Mesenchymal stem cell (in vitro differentiated cells and primary cell): ENCODE measurements around the gene GLIPR1.
"Not testable (repeated sequence)": the region's sequence is repeated elsewhere in the genome, so short reads cannot be mapped to it uniquely, and the experiment has no call there.

ENCODE experiments used
- DNase-seq: peaks from one replicate; pipeline ENCODE4 v3.0.0-alpha.2; 2013
- H2AFZ ChIP-seq: one replicate; pipeline ENCODE4 v1.6.1; 2013; ENCODE audit warnings: low read depth, mild to moderate bottlenecking, control low read depth, inconsistent platforms, low read length, moderate library complexity
- H2AK5ac ChIP-seq: 2 replicates; pipeline ENCODE4 v1.6.1; 2013; ENCODE audit warnings: low read length, moderate library complexity, mild to moderate bottlenecking, inconsistent platforms; ENCODE audit not compliant: severe bottlenecking
- H2BK120ac ChIP-seq: one replicate; pipeline ENCODE4 v1.6.1; 2013; ENCODE audit warnings: low read depth, mild to moderate bottlenecking, inconsistent platforms, low read length, moderate library complexity
- H2BK12ac ChIP-seq, 2 experiments: one replicate each; pipeline ENCODE4 v1.6.1; 2013; ENCODE audit warnings: inconsistent platforms in 2 of 2, low read length in 2 of 2, mild to moderate bottlenecking in 2 of 2, moderate library complexity in 2 of 2, control low read depth in 1 of 2
- H2BK15ac ChIP-seq: one replicate; pipeline ENCODE4 v1.6.1; 2013; ENCODE audit warnings: mild to moderate bottlenecking, low read depth, inconsistent platforms; ENCODE audit not compliant: poor library complexity, severe bottlenecking
- H2BK5ac ChIP-seq: 2 replicates; pipeline ENCODE4 v1.6.1; 2013; ENCODE audit warnings: low read depth, mild to moderate bottlenecking, low read length, control low read depth, inconsistent platforms; ENCODE audit not compliant: poor library complexity, severe bottlenecking
- H3K14ac ChIP-seq, 2 experiments: one replicate each; pipeline ENCODE4 v1.6.1; 2013; ENCODE audit warnings: inconsistent platforms in 2 of 2, low read length in 2 of 2, control low read depth in 1 of 2, mild to moderate bottlenecking in 1 of 2, moderate library complexity in 1 of 2
- H3K18ac ChIP-seq, 2 experiments: one replicate each; pipeline ENCODE4 v1.6.1; 2013; ENCODE audit warnings: inconsistent platforms in 2 of 2, low read length in 2 of 2, control low read depth in 1 of 2, low read depth in 1 of 2, mild to moderate bottlenecking in 1 of 2
- H3K23ac ChIP-seq, 2 experiments: one replicate each; pipeline ENCODE4 v1.6.1; 2013; ENCODE audit warnings: inconsistent platforms in 2 of 2, low read length in 2 of 2, mild to moderate bottlenecking in 2 of 2, moderate library complexity in 2 of 2, control low read depth in 1 of 2
- H3K27ac ChIP-seq: 2 replicates; pipeline ENCODE4 v1.5.1; 2013; ENCODE audit warnings: mild to moderate bottlenecking, moderate library complexity, low read length, control low read depth, inconsistent platforms; ENCODE audit not compliant: poor library complexity, severe bottlenecking
- H3K27me3 ChIP-seq, 2 experiments: 2 replicates each; pipeline versions ENCODE4 v1.6.1 to v1.7.0; 2013; ENCODE audit warnings: low read length in 2 of 2, mild to moderate bottlenecking in 2 of 2, moderate library complexity in 2 of 2, control low read depth in 1 of 2, inconsistent platforms in 1 of 2; ENCODE audit not compliant: control insufficient read depth in 1 of 2, insufficient read depth in 1 of 2
- H3K36me3 ChIP-seq, 2 experiments: 2 replicates each; pipeline versions ENCODE4 v1.6.1 to v1.7.0; 2013; ENCODE audit warnings: low read length in 2 of 2, control low read depth in 1 of 2, inconsistent platforms in 1 of 2, low read depth in 1 of 2, mild to moderate bottlenecking in 1 of 2; ENCODE audit not compliant: insufficient read depth in 2 of 2, control insufficient read depth in 1 of 2
- H3K4ac ChIP-seq, 2 experiments: one replicate each; pipeline ENCODE4 v1.6.1; 2013; ENCODE audit warnings: inconsistent platforms in 2 of 2, low read length in 2 of 2, mild to moderate bottlenecking in 2 of 2, moderate library complexity in 2 of 2, control low read depth in 1 of 2, low read depth in 1 of 2
- H3K4me1 ChIP-seq: 2 replicates; pipeline ENCODE4 v1.6.1; 2013; ENCODE audit warnings: low read depth, low read length, control low read depth; ENCODE audit not compliant: control insufficient read depth, insufficient read depth
- H3K4me2 ChIP-seq: 2 replicates; pipeline ENCODE4 v1.6.1; 2013; ENCODE audit warnings: low read length, mild to moderate bottlenecking, inconsistent platforms; ENCODE audit not compliant: poor library complexity, severe bottlenecking
- H3K4me3 ChIP-seq, 2 experiments: 2 replicates each; pipeline versions ENCODE4 v1.5.1 to v1.7.0; 2013; ENCODE audit warnings: low read length in 2 of 2, mild to moderate bottlenecking in 2 of 2, control low read depth in 1 of 2, low read depth in 1 of 2; ENCODE audit not compliant: insufficient read depth in 1 of 2
- H3K79me1 ChIP-seq: replicated peaks from 2 replicates; pipeline ENCODE4 v1.6.1; 2013; ENCODE audit warnings: mild to moderate bottlenecking, control low read depth, low read length, inconsistent platforms; ENCODE audit not compliant: poor library complexity, severe bottlenecking
- H3K9ac ChIP-seq: 2 replicates; pipeline ENCODE4 v1.7.0; 2013; ENCODE audit warnings: mild to moderate bottlenecking, low read length, moderate library complexity
- H3K9me3 ChIP-seq: 2 replicates; pipeline ENCODE4 v1.7.0; 2013; ENCODE audit warnings: mild to moderate bottlenecking, low read length; ENCODE audit not compliant: control insufficient read depth
- H4K8ac ChIP-seq: one replicate; pipeline ENCODE4 v1.6.1; 2013; ENCODE audit warnings: inconsistent platforms, mild to moderate bottlenecking, low read length, moderate library complexity
- H4K91ac ChIP-seq: one replicate; pipeline ENCODE4 v1.6.1; 2013; ENCODE audit warnings: mild to moderate bottlenecking, low read length, inconsistent platforms
- WGBS: methylation state at CpG from one replicate; pipeline ENCODE4 v1.1.7; 2013; ENCODE audit warnings: mixed read lengths; 5-methylcytosine and 5-hydroxymethylcytosine counted together

GLIPR1 gene

GRCh38 chr12:75443709-75444108 lies 36.8 kb upstream of the GLIPR1 start:
- Histone ChIP-seq H4K91ac (no peak overlapping the region), H3K27me3 (no peaks in the 10 kb centered on the region), H2BK5ac (no peak overlapping the region), H3K23ac (no peak overlapping the region), H3K79me1 (no peaks in the 10 kb centered on the region), H3K14ac (no peak overlapping the region), H3K4me1 (no peaks in the 10 kb centered on the region), H3K18ac (no peak overlapping the region), H2AFZ (no peak overlapping the region), H2BK120ac (no peak overlapping the region), H2AK5ac (no peak overlapping the region), H3K9me3 (no peaks in the 10 kb centered on the region), H4K8ac (no peak overlapping the region), H3K36me3 (no peaks in the 10 kb centered on the region), H2BK15ac (no peak overlapping the region), H3K9ac (no peak overlapping the region), H2BK12ac (no peak overlapping the region), H3K4me2 (no peak overlapping the region), H3K27ac (no peak overlapping the region), H3K4me3 (no peak overlapping the region), H3K4ac (no peak overlapping the region)
- no peak for DNase-seq
- 86% methylated on average over 1 of the region's 3 CpGs for WGBS

- no peak overlapping the region for H3K4me3 ChIP-seq
- no peak overlapping the region for H2BK12ac ChIP-seq
- 81% methylated on average over 6 of the region's 6 CpGs for WGBS
- H2BK120ac ChIP-seq = no peak overlapping the region
- H3K9ac ChIP-seq = peak overlapping the region; percentile 53
- H2BK5ac ChIP-seq = no peak overlapping the region
- no peak overlapping the region for H4K91ac ChIP-seq
- no peaks in the 10 kb centered on the region for H3K36me3 ChIP-seq
- H3K18ac ChIP-seq = no peak overlapping the region
- no peak overlapping the region for H2AFZ ChIP-seq
- no peak overlapping the region for H3K14ac ChIP-seq
- H3K27me3 ChIP-seq = no peaks in the 10 kb centered on the region
- H4K8ac ChIP-seq = no peak overlapping the region
- H3K79me1 ChIP-seq = no peaks in the 10 kb centered on the region
- H3K9me3 ChIP-seq = no peaks in the 10 kb centered on the region
- H3K4ac ChIP-seq = no peak overlapping the region
- H2BK15ac ChIP-seq = peak overlapping the region; percentile 39
- H3K4me1 ChIP-seq = no peaks in the 10 kb centered on the region
- peak; percentile 45 for DNase-seq
- peak overlapping the region; percentile 0 for H3K27ac ChIP-seq
- H3K4me2 ChIP-seq = no peak overlapping the region
- no peak overlapping the region for H2AK5ac ChIP-seq
- H3K23ac ChIP-seq = no peak overlapping the region
Observed at GRCh38 chr12:75444429-75445136, 36.0 kb upstream of the GLIPR1 start.

DNA sequence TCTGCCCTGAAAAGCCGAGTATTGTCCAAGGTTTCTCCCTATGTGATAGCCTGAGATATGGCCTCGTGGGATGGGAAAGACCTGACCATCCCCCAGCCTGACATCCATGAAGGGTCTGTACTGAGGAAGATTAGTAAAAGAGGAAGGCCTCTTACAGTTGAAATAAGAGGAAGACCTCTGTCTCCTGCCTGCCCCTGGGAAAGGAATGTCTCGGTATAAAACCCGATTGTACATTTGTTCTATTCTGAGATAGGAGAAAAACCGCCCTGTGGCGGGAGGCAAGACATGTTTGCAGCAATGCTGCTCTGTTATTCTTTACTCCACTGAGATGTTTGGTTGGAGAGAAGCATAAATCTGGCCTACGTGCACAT lies 35.4 kb upstream of the GLIPR1 start:
- not testable (repeated sequence) for H3K14ac ChIP-seq, H4K8ac ChIP-seq, H2AFZ ChIP-seq, H3K23ac ChIP-seq, H2BK5ac ChIP-seq, H3K27ac ChIP-seq, DNase-seq, H3K9ac ChIP-seq, H3K18ac ChIP-seq, H3K9me3 ChIP-seq, H3K4me1 ChIP-seq, H2BK12ac ChIP-seq, H3K4me3 ChIP-seq, H3K4me2 ChIP-seq, H4K91ac ChIP-seq, H3K79me1 ChIP-seq, H3K4ac ChIP-seq, H2AK5ac ChIP-seq, H3K27me3 ChIP-seq, H3K36me3 ChIP-seq, H2BK15ac ChIP-seq, H2BK120ac ChIP-seq
- WGBS = 79% methylated on average over 7 of the region's 7 CpGs

- H2AFZ ChIP-seq = no peak overlapping the region
- H4K8ac ChIP-seq = no peak overlapping the region
- H3K27ac ChIP-seq = no peak overlapping the region
- H3K18ac ChIP-seq = no peak overlapping the region
- no peak overlapping the region for H3K4ac ChIP-seq
- no peak overlapping the region for H2BK5ac ChIP-seq
- H4K91ac ChIP-seq = no peak overlapping the region
- no peaks in the 10 kb centered on the region for H3K9me3 ChIP-seq
- no peaks in the 10 kb centered on the region for H3K27me3 ChIP-seq
- peak overlapping the region; percentile 18 for H3K9ac ChIP-seq
- H3K4me1 ChIP-seq = no peaks in the 10 kb centered on the region
- no peak overlapping the region for H2BK120ac ChIP-seq
- no peaks in the 10 kb centered on the region for H3K79me1 ChIP-seq
- no peak overlapping the region for H2BK15ac ChIP-seq
- H3K4me2 ChIP-seq = no peak overlapping the region
- H2BK12ac ChIP-seq = no peak overlapping the region
- H3K23ac ChIP-seq = no peak overlapping the region
- H3K14ac ChIP-seq = no peak overlapping the region
- H2AK5ac ChIP-seq = no peak overlapping the region
- no peak overlapping the region for H3K4me3 ChIP-seq
- DNase-seq = no peak
- no peaks in the 10 kb centered on the region for H3K36me3 ChIP-seq
Observed at GRCh38 chr12:75446857-75447256, 33.7 kb upstream of the GLIPR1 start.
